AG09319 (cell line): ENCODE data around the gene MYO1E.
A peak's percentile ranks its signal among the peaks of the same experiment; 100 is the strongest.

Source experiments
- DNase-seq: peaks from one replicate; pipeline ENCODE4 v3.0.0-alpha.2; 2010; ENCODE audit warnings: low read depth; ENCODE audit errors: extremely low read depth
- CTCF ChIP-seq: IDR thresholded peaks from 2 replicates; pipeline ENCODE4 v1.5.1; 2011; ENCODE audit warnings: low read depth, mild to moderate bottlenecking, inconsistent platforms, low read length, moderate library complexity

Gene MYO1E

GRCh38 chr15:59249816-59250215 lies 122.9 kb downstream of the MYO1E start:
- no peak for DNase-seq
- no peak for TF ChIP-seq CTCF

- DNase-seq: peak; percentile 53
- peak; percentile 68 for TF ChIP-seq CTCF
These were observed 125.3 kb downstream of the MYO1E start for GRCh38 chr15:59247364-59247763.

- no peak for TF ChIP-seq CTCF
- DNase-seq: no peak
These were observed 127.1 kb downstream of the MYO1E start for GRCh38 chr15:59245559-59245958.

GRCh38 chr15:59244337-59244736 lies 128.3 kb downstream of the MYO1E start:
- no peak for DNase-seq
- TF ChIP-seq CTCF: no peak

- no peak for TF ChIP-seq CTCF
- no peak for DNase-seq
These were observed 129.0 kb downstream of the MYO1E start for GRCh38 chr15:59243622-59244021.

- TF ChIP-seq CTCF: no peak
- DNase-seq: no peak
These were observed 130.0 kb downstream of the MYO1E start for GRCh38 chr15:59242649-59243048.

GRCh38 chr15:59240036-59240435 lies 132.6 kb downstream of the MYO1E start:
- DNase-seq: no peak
- no peak for TF ChIP-seq CTCF

GRCh38 chr15:59237924-59238331 lies 134.7 kb downstream of the MYO1E start:
- no peak for DNase-seq
- no peak for TF ChIP-seq CTCF
